ENCODE data around the gene PRKAG2. TPM values are rescaled to one million over a fixed set of nuclear protein-coding genes. Genes with fewer than 3 reads are reported as not detected.

PRKAG2 gene
- total RNA-seq, 1 donor from 2014 or later = 22.6 TPM

DNA sequence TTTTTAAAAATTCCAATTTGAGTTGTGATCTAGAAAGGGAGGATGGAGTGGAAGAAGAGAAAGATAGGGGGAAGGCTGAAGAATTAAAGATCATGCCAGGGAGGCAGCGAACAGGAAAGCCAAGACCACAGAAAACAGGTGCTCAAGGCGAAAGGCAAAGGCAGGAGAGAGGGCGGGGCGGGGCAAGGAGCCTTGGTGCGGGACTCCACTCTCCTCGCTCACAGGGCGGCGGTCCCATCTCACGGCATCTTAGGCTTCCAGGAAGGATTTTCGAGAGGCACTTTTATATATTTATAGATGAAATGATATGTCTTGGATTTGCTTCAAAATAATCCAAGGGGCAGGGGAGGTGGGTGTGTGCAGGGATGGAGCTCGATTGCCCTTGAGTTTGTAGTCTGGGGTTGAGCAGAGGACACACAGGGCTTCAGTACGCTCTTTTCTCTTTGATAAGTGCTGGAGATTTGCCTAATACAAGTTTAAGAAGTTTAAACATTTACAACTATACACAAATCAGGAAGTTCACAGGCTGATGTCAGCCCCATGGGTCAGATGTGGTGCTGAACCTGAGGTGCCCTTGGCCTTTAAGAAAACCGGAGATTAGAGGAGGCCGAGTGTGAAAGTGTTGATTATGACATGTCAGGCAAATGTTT is 161.1 kb downstream of the PRKAG2 start:
- peak; percentile 27 for DNase-seq (ENCODE audit: low read depth)

DNA sequence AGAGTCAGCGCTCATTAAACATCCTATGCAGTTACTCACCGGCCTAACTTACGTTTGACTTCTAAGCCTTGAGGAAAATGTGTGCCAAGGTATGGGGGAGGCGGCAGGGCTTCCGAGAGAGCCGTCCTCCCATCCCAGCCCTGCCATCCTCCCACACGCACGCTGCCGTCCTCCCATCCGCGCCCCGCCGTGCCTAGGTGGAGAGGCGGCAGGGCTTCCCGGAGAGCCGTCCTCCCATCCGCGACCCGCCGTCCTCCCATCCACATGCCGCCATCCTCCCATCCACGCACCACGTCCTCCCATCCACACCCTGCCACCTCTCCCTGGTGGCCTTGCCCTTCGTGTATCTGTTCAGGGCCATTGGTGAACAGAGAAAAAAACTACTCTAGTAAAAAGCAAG is 162.7 kb downstream of the PRKAG2 start:
- DNase-seq (ENCODE audit: low read depth) = no peak

DNA sequence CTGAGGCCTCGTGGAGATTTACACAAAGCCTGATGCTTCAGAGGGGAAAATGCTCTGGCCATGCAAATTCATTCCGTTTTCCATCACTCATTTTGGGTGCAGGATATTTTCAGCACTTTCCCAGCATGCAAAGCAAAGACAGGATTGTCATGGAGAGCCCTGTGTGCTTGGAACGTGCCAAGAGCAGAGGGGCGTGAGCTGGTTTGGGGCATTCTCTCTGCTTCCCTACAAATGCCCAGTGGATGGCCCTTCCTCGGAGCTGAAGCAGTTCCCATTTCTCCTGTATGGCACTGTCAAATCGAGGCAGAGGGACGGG is 164.1 kb downstream of the PRKAG2 start:
- DNase-seq (ENCODE audit: low read depth) = no peak

- peak; percentile 65 for DNase-seq (ENCODE audit: low read depth)
Measured at GRCh38 chr7:151711906-151712809, 164.8 kb downstream of the PRKAG2 start.

GRCh38 chr7:151711435-151711872 is 165.5 kb downstream of the PRKAG2 start:
- DNase-seq (ENCODE audit: low read depth) = no peak

DNA sequence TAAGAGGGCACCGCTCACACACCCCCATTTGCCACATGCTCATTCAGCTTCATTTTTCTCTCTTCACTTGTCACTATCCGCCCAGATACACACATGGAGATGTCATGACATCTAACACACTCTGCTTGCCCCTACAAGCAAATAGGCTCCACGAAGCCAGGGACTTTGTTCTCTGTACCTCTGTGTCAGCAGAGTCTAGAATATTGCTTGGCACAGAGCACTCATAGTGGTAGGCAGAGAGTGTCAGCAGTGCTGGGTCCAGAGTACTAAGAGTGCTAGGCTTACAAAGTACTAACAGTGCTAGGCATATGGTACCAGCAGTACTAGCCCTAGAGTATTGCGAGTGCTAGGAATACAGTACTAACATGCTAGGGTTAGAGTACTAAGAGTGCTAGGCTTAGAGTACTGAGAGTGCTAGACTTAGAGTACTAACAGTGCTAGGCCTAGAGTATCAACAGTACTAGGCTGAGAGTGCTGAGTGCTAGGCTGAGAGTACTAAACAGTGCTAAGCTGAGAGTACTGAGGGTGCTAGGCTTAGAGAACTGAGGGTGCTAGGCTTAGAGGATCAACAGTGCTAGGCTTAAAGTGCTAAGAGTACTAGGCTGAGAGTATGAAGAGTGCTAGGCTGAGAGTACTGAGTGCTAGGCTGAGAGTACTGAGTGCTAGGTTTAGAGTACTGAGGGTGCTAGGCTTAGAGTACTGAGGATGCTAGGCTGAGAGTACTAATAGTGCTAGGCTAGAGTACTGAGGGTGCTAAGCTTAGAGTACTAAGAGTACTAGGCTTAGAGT is 166.1 kb downstream of the PRKAG2 start:
- no peak for DNase-seq (ENCODE audit: low read depth)

- no peak for DNase-seq (ENCODE audit: low read depth)
Measured at GRCh38 chr7:151710121-151710640, 166.7 kb downstream of the PRKAG2 start.

DNA sequence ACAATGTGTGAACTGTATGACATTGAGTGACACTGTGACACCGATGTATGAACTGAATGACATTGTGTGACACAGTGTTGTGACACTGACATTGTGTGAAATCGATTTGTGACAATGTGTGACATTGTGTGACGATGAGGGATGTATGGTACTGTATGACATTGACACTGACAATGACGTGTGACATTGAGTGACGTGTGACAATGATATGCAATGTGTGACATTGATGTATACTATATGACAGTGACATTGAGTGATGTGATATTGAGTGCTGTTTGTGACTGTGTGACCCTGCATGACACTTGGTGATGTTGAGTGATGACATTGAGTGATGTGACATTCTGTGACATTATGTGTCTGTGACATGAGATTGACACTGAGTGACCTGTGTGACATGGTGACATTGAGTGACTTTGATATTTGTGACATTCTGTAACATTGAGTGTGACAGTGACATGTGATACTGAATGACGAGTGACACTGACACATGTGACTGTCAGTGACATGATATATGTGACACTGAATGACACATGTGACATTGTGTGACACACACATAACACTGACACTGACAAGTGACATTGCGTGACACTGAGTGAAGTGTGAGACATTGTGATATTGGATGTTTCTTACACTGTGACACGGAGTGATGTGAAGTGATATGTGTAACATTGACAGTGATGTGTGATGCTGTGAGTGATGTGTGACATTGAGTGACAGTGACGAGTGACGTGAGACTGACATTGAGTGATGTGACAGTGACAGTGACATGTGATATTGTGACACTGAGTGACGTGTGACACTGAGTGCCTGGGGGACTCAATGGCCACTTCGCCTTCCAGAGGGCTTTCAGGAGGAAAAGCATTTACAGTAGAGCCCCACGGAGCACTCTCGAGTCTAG is 167.5 kb downstream of the PRKAG2 start:
- DNase-seq (ENCODE audit: low read depth) = no peak

GRCh38 chr7:151708610-151709009 is 168.3 kb downstream of the PRKAG2 start:
- DNase-seq (ENCODE audit: low read depth) = peak; percentile 50

- no peak for DNase-seq (ENCODE audit: low read depth)
Measured at GRCh38 chr7:151707757-151708156, 169.2 kb downstream of the PRKAG2 start.

- no peak for DNase-seq (ENCODE audit: low read depth)
Measured at GRCh38 chr7:151707105-151707469, 169.8 kb downstream of the PRKAG2 start.

GRCh38 chr7:151706277-151707104 is 170.4 kb downstream of the PRKAG2 start:
- DNase-seq (ENCODE audit: low read depth) = no peak

GRCh38 chr7:151705636-151706276 is 171.2 kb downstream of the PRKAG2 start:
- DNase-seq (ENCODE audit: low read depth) = peak; percentile 66

GRCh38 chr7:151704960-151705635 is 171.8 kb downstream of the PRKAG2 start:
- no peak for DNase-seq (ENCODE audit: low read depth)

- DNase-seq (ENCODE audit: low read depth) = no peak
Measured at GRCh38 chr7:151704299-151704959, 172.5 kb downstream of the PRKAG2 start.

- no peak for DNase-seq (ENCODE audit: low read depth)
Measured at GRCh38 chr7:151702961-151703360, 174.0 kb downstream of the PRKAG2 start.

DNA sequence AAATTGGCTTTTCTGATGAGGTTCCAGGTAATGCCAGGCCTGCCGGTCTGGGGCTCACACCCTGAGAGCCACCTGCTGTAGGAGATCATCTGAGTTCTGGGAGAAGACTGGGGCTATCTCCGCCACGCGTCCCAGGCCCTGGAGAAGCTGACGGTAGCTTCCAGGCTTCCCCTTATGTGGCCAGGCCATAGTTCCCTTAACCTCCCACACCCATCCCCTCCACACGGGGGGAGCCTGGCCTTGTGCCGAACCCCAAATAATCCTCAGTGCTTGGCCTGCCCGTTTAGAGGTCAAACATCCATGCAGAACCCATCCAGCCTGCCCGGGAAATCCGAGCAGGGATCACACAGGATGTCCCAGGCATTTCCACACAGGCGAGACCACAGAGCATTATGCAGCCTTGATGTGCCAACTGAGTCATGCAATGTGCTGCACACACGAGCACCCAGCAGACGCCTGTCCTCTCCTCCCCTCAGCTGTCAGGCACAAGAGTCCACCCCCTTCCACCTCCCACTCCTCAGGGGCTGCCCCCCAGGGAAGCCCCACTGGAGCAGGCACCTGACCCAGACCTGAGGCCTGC is 176.2 kb downstream of the PRKAG2 start:
- DNase-seq (ENCODE audit: low read depth) = peak; percentile 70

DNA sequence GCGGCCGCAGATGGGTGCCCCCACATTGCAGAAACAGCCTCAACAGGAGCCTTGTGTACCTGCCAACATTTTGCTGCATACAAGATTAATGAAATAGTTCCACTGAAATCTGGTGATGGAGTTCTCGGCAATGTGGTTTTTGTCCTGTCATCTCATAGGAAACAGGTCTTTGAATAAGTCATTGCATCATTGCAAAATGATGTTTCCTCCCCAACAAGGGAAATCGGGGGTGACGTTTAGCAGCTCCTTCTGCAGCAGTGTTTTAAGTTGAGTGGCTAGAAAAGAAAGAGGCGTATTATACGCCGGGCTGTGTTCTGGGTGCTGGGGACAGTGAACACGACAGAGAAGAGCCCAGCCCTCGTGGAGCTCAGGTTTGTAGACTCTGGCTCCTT is 177.0 kb downstream of the PRKAG2 start:
- no peak for DNase-seq (ENCODE audit: low read depth)

Data from myocyte (in vitro differentiated cells).